NCI-H1092 treated with DMSO at 0.1 percent for 48 hours (cell line): ENCODE measurements around the gene NUDT3.
"Not testable (repeated sequence)": the region's sequence is repeated elsewhere in the genome, so short reads cannot be mapped to it uniquely, and the experiment has no call there.

ENCODE experiments used
- DNase-seq: peaks from one replicate; lab custom pipeline; 2025; lab: John Stamatoyannopoulos, UW

The NUDT3 gene

GRCh38 chr6:34285448-34286164 is 106.9 kb downstream of the NUDT3 start:
- DNase-seq = no peak

- DNase-seq = no peak
These were observed 107.7 kb downstream of the NUDT3 start for GRCh38 chr6:34284563-34285447.

GRCh38 chr6:34281702-34282334 is 110.7 kb downstream of the NUDT3 start:
- DNase-seq = no peak

- DNase-seq = no peak
These were observed 112.3 kb downstream of the NUDT3 start for GRCh38 chr6:34280216-34280615.

- no peak for DNase-seq
These were observed 113.6 kb downstream of the NUDT3 start for GRCh38 chr6:34278833-34279232.

- no peak for DNase-seq
These were observed 114.7 kb downstream of the NUDT3 start for GRCh38 chr6:34277763-34278112.

- DNase-seq = no peak
These were observed 115.3 kb downstream of the NUDT3 start for GRCh38 chr6:34276881-34277762.

- no peak for DNase-seq
These were observed 116.3 kb downstream of the NUDT3 start for GRCh38 chr6:34276191-34276590.

- no peak for DNase-seq
These were observed 117.2 kb downstream of the NUDT3 start for GRCh38 chr6:34275128-34275804.

GRCh38 chr6:34274129-34274528 is 118.3 kb downstream of the NUDT3 start:
- no peak for DNase-seq

GRCh38 chr6:34273242-34273805 is 119.1 kb downstream of the NUDT3 start:
- DNase-seq = no peak

- no peak for DNase-seq
These were observed 120.2 kb downstream of the NUDT3 start for GRCh38 chr6:34272013-34272926.

GRCh38 chr6:34269658-34270341 is 122.7 kb downstream of the NUDT3 start:
- not testable (repeated sequence) for DNase-seq

- DNase-seq = not testable (repeated sequence)
These were observed 123.3 kb downstream of the NUDT3 start for GRCh38 chr6:34269132-34269531.

GRCh38 chr6:34267746-34268145 is 124.7 kb downstream of the NUDT3 start:
- no peak for DNase-seq

- not testable (repeated sequence) for DNase-seq
These were observed 129.0 kb downstream of the NUDT3 start for GRCh38 chr6:34263484-34263883.

GRCh38 chr6:34260576-34261267 is 131.7 kb downstream of the NUDT3 start:
- no peak for DNase-seq

- DNase-seq = no peak
These were observed 132.9 kb downstream of the NUDT3 start for GRCh38 chr6:34259529-34260069.
